Peyer's patch (tissue), 4 donors: ENCODE results near the gene STAM2. TPM values are rescaled to one million over a fixed set of nuclear protein-coding genes. Genes with fewer than 3 reads are reported as not detected.

Source experiments
- DNase-seq, 3 donors: peaks; one replicate each; pipeline ENCODE4 v3.0.0-alpha.2; 2017 to 2019
- H3K27ac ChIP-seq, 4 donors: fragments of 200-600 bp; sonication (generic); one replicate each; pipeline ENCODE4 v1.5.1; 2016 to 2019
- H3K27me3 ChIP-seq, 2 donors: fragments of 200-600 bp; sonication (generic); one replicate each; pipeline ENCODE4 v1.5.1; 2019
- H3K36me3 ChIP-seq, 3 donors: fragments of 200-600 bp; sonication (generic); one replicate each; pipeline ENCODE4 v1.5.1; 2016 to 2019
- H3K4me1 ChIP-seq, 4 donors: fragments of 200-600 bp; sonication (generic); one replicate each; pipeline ENCODE4 v1.5.1; 2016 to 2019
- H3K4me3 ChIP-seq, 4 donors: fragments of 200-600 bp; sonication (generic); 1 replicate in 3 of 4; 2 replicates in 1 of 4; pipeline ENCODE4 v1.5.1; 2016 to 2019; ENCODE audit warnings: mild to moderate bottlenecking in 1 of 4
- H3K9me3 ChIP-seq, 4 donors: fragments of 200-600 bp; sonication (generic); one replicate each; pipeline ENCODE4 v1.5.1; 2016 to 2019; ENCODE audit warnings: mild to moderate bottlenecking in 1 of 4
- CTCF ChIP-seq, 6 experiments: fragments of 450-650 bp in 4 of 6; fragments of 200-600 bp in 2 of 6; sonication (generic) in 1 of 6; IDR thresholded peaks; one replicate each; pipeline ENCODE4 v1.5.1; 2017 to 2019; ENCODE audit warnings: antibody characterized with exemption in 6 of 6, mild to moderate bottlenecking in 3 of 6, moderate library complexity in 1 of 6
- POLR2A ChIP-seq, 2 donors: fragments of 450-650 bp; IDR thresholded peaks; one replicate each; pipeline ENCODE4 v1.5.1; 2017; ENCODE audit warnings: antibody characterized with exemption in 2 of 2, mild to moderate bottlenecking in 2 of 2, moderate library complexity in 2 of 2
- small RNA-seq, 2 donors: library from RNA; depleted of rRNA; stranded (forward); fragments of <200 nt; gene quantifications; one replicate each; pipeline ENCODE3, GENCODE V24; 2016
- total RNA-seq, 4 donors: library from RNA; depleted of rRNA; stranded (reverse); fragments of >200 nt; gene quantifications; one replicate each; pipeline ENCODE4 v1.1.0, GENCODE V29; 2016

The STAM2 gene
- total RNA-seq, 4 donors from 2014 or later, result 29.7 to 46.2 (median 36.8) TPM

GRCh38 chr2:152071518-152071917 lies 104.0 kb downstream of the STAM2 start:
- H3K9me3 ChIP-seq, result no peaks in the 10 kb centered on the region
- no peak overlapping the region for H3K27ac ChIP-seq
- DNase-seq, result no peak
- H3K27me3 ChIP-seq, result no peaks in the 10 kb centered on the region
- TF ChIP-seq CTCF (IDR thresholded peaks at IDR 0.05) (no peak), POLR2A (IDR thresholded peaks at IDR 0.05) (no peak)
- no peaks in the 10 kb centered on the region for H3K36me3 ChIP-seq
- H3K4me3 ChIP-seq, result no peak overlapping the region
- H3K4me1 ChIP-seq, result no peaks in the 10 kb centered on the region

GRCh38 chr2:152071092-152071491 lies 104.5 kb downstream of the STAM2 start:
- DNase-seq, result no peak
- Histone ChIP-seq H3K27ac (no peak overlapping the region), H3K4me3 (no peak overlapping the region), H3K9me3 (no peaks in the 10 kb centered on the region), H3K4me1 (no peaks in the 10 kb centered on the region), H3K36me3 (no peaks in the 10 kb centered on the region), H3K27me3 (no peaks in the 10 kb centered on the region)
- TF ChIP-seq POLR2A (IDR thresholded peaks at IDR 0.05) (no peak), CTCF (IDR thresholded peaks at IDR 0.05) (no peak)

GRCh38 chr2:152068226-152068625 lies 107.3 kb downstream of the STAM2 start:
- Histone ChIP-seq H3K9me3 (no peaks in the 10 kb centered on the region), H3K36me3 (no peaks in the 10 kb centered on the region), H3K27ac (no peak overlapping the region), H3K27me3 (no peaks in the 10 kb centered on the region), H3K4me3 (no peak overlapping the region), H3K4me1 (no peaks in the 10 kb centered on the region)
- DNase-seq, result no peak
- TF ChIP-seq CTCF (IDR thresholded peaks at IDR 0.05) (no peak), POLR2A (IDR thresholded peaks at IDR 0.05) (no peak)

GRCh38 chr2:152067823-152068222 lies 107.7 kb downstream of the STAM2 start:
- TF ChIP-seq POLR2A (IDR thresholded peaks at IDR 0.05), result no peak
- no peak for TF ChIP-seq CTCF (IDR thresholded peaks at IDR 0.05)
- H3K4me1 ChIP-seq, result no peaks in the 10 kb centered on the region
- no peak overlapping the region for H3K27ac ChIP-seq
- H3K9me3 ChIP-seq, result no peaks in the 10 kb centered on the region
- H3K27me3 ChIP-seq, result no peaks in the 10 kb centered on the region
- no peak for DNase-seq
- H3K36me3 ChIP-seq, result no peaks in the 10 kb centered on the region
- no peak overlapping the region for H3K4me3 ChIP-seq

Small RNA genes within 50 kb of the gene (small RNA-seq; reads per million reads assigned to genes)
- 0 reads per million in 2 donors for gene RPL30P2

Other genes starting within 250 kb of the STAM2 start
- gene CACNB4, start 76.7 kb downstream of the STAM2 start, total RNA-seq, result 1 to 10 TPM in 3 of 4 donors, under 1 TPM in 1; 0.88 to 4.6 (median 2.6) TPM
- 10 to 100 TPM in 3 of 4 donors, 1 to 10 TPM in 1; 7.5 to 52.0 (median 17.1) TPM for gene FMNL2, start 159.4 kb upstream of the STAM2 start, total RNA-seq